ENCODE data around the gene DPEP3.

Gene DPEP3

DNA sequence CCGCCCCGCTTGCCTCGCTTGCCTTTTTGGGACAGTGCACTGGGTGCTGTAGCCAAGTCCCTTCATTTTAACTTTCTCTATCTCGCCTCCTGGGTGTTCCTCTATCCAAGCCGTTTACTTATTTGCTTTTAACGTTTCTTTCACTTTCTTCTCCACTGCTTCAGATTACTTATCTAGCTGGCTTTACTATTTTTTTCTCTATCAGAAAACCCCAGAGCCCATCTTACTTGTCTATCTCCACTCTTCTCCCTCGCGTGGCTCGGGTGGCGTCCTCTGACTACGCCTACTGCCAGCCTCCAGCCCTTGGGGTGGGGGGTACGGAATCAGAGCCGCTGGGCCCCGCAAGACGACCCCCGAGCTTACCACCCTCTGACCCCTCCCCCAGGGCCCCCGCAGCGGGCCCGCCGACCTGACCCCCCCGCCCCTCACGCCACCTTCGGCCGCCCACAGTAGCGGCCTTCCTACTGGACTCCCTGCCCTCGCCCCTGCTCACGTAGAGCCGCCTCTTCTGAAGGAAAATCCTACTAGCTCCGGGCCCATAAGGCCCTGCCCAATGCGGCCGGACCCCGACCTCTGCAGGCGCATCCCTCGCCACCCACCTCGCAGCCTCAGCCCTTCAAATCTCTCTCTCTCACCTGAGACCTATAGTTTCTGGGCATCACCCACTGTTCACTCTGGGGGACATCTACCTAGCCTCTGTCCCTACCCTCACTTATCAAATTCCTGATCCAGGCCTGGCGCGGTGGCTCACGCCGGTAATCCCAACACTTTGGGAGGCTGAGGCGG lies 10.9 kb downstream of the DPEP3 start:
- H3K4me3 ChIP-seq (ENCODE audit: low read depth, low read length) = peak overlapping the region; percentile 84
- DNase-seq (ENCODE audit: low read depth) = peak; percentile 33
- TF ChIP-seq, protein P1, sequence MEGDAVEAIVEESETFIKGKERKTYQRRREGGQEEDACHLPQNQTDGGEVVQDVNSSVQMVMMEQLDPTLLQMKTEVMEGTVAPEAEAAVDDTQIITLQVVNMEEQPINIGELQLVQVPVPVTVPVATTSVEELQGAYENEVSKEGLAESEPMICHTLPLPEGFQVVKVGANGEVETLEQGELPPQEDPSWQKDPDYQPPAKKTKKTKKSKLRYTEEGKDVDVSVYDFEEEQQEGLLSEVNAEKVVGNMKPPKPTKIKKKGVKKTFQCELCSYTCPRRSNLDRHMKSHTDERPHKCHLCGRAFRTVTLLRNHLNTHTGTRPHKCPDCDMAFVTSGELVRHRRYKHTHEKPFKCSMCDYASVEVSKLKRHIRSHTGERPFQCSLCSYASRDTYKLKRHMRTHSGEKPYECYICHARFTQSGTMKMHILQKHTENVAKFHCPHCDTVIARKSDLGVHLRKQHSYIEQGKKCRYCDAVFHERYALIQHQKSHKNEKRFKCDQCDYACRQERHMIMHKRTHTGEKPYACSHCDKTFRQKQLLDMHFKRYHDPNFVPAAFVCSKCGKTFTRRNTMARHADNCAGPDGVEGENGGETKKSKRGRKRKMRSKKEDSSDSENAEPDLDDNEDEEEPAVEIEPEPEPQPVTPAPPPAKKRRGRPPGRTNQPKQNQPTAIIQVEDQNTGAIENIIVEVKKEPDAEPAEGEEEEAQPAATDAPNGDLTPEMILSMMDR (conservative IDR thresholded peaks at IDR 0.05; ENCODE audit: low read depth, low read length) = no peak

DNA sequence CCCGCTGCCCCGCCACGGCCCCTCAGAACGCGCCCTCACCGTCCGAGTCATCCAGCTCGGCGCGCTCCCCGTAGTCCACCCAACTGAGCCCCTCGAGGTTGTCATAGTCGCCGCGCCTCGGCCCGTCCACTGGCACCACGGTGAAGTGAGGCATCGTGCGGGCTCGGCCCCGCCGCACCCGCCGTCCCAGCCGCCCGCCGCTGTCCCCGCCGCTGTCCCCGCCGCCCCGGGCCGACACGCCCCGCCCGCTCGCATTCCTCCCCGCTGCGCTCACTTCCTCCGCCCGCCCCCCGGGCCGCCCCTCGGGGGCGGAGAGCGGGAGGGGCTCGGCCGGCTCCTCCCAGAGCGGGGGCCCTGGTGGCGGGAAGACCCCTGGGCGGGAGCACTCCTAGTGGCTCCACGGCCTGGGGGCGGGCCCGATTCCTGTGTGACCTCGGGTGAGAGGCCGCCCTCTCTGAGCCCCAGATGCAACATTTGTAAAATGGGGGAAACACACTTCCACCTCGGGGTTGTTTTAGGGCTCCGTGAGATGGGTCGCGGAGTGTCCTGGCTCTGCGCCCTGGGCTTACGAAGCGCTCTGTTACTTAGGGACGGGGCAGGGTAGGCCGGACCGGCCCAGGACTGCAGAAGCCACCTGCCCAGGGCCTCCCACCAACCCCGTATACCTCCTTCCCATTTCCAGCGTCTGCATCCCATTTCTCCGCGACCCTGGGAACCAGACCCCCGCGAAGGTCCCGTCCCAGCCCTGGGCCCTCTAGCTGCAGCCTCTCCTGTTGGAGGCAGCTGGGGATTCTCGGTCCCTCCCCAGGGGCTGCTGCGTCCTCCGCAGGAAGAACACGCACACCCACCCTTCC lies 11.7 kb downstream of the DPEP3 start, which contains the start of gene SLC12A4:
Gene SLC12A4 (minus strand): TSS at position 238 of the 854 bp plus-strand sequence. CDS start 84 bp downstream, at position 154.
- DNase-seq (ENCODE audit: low read depth) = peak; percentile 69
- TF ChIP-seq, protein P1 (conservative IDR thresholded peaks at IDR 0.05; ENCODE audit: low read depth, low read length) = peak; percentile 13

DNA sequence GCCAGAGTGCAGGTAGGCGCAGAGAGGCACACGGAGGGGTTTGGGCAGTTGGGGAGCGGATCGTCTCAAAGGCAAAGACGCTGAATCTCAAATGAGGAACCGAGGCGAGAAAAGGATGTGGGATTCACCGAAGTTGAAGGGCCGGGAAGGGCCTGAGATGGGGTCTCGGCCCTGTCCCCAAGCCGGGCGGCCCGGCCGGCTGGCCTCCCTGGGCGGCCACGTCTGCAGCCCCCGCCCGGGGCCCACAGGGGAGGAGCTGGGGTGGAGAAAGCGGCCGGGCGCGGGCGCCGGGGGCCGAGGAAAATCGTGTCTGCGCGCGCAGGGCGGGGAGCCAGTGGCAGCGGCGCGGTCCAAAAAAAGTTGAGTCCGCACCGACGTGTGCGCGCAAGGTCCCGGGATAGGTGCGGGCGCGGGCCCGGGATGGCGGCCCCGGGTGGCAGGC lies 12.3 kb downstream of the DPEP3 start:
- DNase-seq (ENCODE audit: low read depth) = peak; percentile 28
- TF ChIP-seq, protein P1 (conservative IDR thresholded peaks at IDR 0.05; ENCODE audit: low read depth, low read length) = no peak

More for the DNA sequence above, 11.7 kb downstream of the DPEP3 start, which contains the start of gene SLC12A4:
- H3K4me3 ChIP-seq (ENCODE audit: low read depth, low read length) = peak within 1 kb of the TSS; percentile 84

DNA sequence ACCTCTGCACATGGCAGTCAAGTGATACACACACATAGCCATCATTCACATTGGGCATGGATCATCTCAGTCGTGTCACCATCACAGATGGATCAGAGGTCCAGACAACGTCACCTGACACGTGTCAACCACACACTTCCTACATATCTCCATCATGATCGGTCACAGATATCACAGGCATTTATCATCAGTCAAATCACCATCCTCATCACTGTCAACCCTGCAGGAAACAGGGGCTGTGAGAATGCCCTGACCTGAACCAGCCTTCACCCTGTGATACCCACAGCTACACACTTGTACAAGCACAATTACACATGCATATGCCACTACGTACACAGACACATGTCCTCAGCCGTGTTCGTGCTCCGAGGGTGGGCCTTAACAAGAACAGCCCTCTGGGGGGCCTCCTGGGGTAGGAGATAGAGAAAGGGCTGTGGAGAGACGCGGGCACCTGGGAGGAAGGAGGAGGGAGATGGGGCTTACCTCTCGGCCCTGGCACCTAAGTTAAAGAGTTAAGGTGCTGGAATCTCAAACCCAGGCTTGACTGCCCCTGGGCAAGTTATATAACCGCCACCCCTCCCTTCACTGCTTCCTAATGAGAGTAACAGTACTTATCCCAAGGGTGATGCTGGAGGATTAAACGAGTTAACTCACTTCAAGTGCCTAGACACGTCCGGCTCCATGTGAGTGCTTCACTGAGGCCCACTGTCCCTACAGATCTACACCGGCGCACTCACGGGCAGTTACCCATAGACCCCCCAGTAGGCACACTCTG lies 12.9 kb downstream of the DPEP3 start:
- DNase-seq (ENCODE audit: low read depth) = peak; percentile 37
- peak overlapping the region; percentile 84 for H3K4me3 ChIP-seq (ENCODE audit: low read depth, low read length)
- TF ChIP-seq, protein P1 (conservative IDR thresholded peaks at IDR 0.05; ENCODE audit: low read depth, low read length) = no peak

More for the DNA sequence above, 12.3 kb downstream of the DPEP3 start:
- H3K4me3 ChIP-seq (ENCODE audit: low read depth, low read length) = peak overlapping the region; percentile 84

DNA sequence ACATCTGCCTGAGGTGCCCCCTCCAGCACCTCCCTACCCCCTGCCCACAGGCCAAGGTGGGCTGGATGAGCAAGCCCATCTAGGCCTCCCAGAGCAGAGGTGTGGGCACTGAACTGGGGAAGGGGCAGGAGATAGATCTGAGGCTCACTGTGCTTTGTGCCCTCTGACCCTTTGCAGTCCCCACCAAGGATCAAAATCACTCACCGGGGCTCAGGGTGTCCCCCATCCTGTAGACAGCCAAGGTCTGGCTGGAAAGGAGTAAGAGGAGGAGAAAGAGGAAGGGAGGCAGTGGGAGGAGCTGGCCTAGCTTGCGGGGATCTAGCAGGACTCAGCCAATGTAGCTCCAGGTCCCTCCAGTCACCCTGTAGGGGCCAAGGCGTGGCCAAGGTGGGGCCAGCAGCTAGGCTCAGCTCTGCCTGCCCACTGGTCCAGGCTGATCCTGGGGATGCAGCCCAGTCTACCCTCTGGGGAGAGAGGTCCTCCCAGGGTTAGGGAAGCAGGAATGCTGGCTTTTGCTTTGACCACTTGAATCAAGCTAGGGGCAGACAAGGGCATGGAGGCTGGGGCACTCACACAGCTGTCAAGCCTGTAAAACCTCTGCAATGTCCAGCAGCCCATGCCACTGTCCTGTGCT lies 13.6 kb downstream of the DPEP3 start:
- DNase-seq (ENCODE audit: low read depth) = peak; percentile 37
- H3K4me3 ChIP-seq (ENCODE audit: low read depth, low read length) = peak overlapping the region; percentile 84
- TF ChIP-seq, protein P1 (conservative IDR thresholded peaks at IDR 0.05; ENCODE audit: low read depth, low read length) = no peak
